GM19468 (cell line): ENCODE results near the gene USP44.

Experiments
- ATAC-seq: cut with Tn5 transposase; IDR thresholded peaks from one replicate; pipeline ENCODE4 v1.9.1; 2021; ENCODE audit warnings: mild to moderate bottlenecking, moderate library complexity, moderate number of reproducible peaks; ENCODE audit not compliant: unreplicated experiment; ENCODE audit errors: extremely low read depth

The USP44 gene

GRCh38 chr12:95470300-95470699 lies 81.0 kb downstream of the USP44 start:
- no peak for ATAC-seq
